Islet of Langerhans (tissue), 1 donor: ENCODE data around the gene EPB41L3.

ENCODE experiments used
- FAIRE-seq: peaks from one replicate; lab custom pipeline; 2011; peaks lifted over from hg19 to GRCh38; lab: Jason Lieb, UNC

The EPB41L3 gene

GRCh38 chr18:5451871-5452270 is 91.9 kb downstream of the EPB41L3 start:
- no peak for FAIRE-seq

GRCh38 chr18:5451150-5451549 is 92.6 kb downstream of the EPB41L3 start:
- no peak for FAIRE-seq

DNA sequence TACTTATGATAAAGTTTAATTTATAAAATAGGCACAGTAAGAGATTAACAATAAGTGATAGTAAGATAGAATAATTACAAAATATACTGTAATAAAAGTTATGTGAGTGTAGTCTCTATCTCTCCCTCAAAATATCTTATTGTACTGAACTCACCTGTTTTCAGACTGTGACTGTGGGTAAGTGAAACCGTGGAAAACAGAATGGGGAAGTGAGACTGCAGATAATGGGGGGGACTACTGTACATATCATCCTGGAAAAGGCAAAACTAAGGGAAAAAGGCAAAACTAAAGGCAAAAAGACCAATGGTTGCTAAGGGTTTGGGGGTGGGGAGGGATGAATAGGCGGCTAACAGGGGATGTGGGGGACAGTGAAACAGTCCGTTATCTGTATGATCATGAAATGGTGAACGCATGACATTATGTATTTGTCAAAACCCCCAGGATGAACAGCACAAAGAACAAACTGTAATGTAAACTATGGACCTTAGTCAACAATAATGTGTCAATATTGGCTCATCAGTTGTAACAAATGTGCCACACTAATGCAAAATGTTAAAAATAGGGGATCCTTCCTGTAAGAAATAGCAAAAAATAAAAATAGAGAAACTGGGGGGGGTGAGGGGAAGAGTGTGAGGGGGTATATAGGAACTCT is 93.8 kb downstream of the EPB41L3 start:
- FAIRE-seq, result no peak

DNA sequence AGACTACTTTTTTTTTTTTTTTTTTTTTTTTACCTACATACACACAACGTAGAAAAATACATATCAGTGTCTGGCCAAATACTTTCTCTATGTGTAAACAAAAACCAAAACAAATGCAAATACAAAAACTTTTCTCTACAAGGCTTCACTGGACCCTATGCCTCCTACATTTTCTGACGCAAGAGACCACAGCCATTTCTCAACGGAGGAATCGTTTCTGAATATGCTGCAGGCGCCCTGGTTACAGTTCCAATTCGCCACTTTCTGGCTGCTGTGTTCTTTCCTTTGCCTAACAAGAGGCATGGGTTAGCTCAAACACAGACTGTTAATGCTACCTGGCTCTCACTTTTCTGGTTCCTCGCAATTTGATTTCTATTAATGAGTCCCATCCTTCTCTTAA is 96.4 kb downstream of the EPB41L3 start:
- no peak for FAIRE-seq

DNA sequence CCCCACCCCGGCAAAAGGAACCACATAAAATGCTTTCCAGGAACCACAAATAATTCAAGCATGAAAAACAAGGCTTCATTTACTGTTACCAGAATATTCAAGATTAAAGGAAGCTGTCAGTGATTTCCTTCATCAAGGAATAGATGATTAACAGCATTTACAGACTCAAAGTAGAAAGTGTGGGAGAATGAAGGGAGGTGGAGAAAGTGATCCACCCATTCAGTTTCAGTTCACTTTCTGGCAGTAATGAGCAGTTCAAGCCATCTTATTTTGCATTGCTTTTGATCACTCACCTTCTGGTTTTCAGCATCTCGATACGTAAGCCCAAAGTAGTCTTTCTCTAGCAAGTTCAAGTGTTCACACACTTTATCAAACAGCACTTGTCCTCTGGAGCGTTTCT is 99.0 kb downstream of the EPB41L3 start:
- no peak for FAIRE-seq

DNA sequence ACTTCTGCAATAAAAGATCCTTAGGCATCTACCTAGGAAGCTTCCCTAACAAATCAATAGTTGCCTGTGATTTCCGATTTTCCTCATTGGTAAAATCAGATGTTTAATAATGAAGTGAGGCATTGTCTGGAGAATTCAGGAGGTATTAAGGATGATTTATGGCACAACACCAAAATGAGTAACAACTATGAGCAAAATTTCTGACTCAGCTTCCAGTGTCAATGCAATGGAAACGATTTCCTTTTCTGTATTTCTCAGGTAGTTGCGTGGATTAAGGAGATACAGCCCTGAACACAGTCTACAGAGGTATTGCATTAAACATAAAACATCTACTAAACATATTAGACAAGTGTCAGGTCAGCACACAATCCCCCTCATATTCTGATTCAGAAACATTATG is 99.5 kb downstream of the EPB41L3 start:
- no peak for FAIRE-seq

DNA sequence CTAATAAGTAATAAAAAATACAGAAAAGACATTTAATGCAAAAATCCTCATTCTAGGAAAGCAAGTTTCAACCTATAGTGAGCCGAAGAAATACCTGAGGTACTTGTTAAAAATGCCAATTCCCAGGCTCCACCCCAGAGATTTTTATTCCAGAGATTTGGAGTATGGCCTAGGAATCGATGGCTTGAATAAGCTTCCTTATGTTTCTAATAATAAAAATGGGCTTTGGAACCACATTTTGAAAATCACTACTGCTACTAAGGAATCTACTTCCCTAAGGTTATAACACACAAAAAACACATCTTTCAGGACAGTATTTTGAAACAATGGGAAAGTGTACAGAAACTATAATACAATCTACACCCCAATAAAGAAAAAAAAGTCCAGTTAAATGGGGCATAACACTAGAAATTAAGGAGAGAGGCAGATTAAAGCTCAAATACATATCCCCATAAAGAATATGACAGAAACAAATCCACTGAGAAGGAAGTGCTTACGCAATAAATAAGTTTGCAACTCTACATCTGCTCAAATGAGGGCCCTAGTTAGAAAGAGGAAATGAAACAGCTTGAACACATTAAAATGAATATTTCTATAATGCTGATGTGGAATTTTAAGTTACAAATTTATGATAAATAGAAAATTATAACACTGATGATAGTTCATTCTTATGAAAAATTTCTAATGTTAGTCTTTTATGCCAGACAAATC is 103.7 kb downstream of the EPB41L3 start:
- no peak for FAIRE-seq

- no peak for FAIRE-seq
Measured at GRCh38 chr18:5434425-5434824, 109.4 kb downstream of the EPB41L3 start.

GRCh38 chr18:5431836-5432575 is 111.8 kb downstream of the EPB41L3 start:
- peak; percentile 80 for FAIRE-seq

- peak; percentile 89 for FAIRE-seq
Measured at GRCh38 chr18:5430131-5430530, 113.7 kb downstream of the EPB41L3 start.

GRCh38 chr18:5429681-5430080 is 114.1 kb downstream of the EPB41L3 start:
- no peak for FAIRE-seq

DNA sequence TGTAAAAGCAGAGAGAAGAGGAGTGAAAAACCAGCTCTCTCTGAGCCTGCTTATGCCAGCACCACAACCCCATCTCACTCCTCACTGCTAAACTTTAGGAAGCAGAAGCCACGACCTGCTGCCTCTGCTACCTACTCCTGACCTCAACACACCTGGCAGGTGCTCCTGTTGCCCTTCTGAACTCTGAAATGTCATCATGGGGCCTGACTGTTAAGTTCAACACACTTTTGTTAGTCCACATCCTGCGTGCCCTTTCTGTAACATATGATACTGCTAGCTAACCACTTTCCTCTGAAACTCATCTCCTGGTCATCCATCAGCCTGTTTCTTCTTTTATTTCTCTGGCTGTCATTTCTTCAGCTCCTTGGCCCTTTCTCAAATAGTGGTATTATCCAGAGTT is 118.1 kb downstream of the EPB41L3 start:
- FAIRE-seq, result no peak

DNA sequence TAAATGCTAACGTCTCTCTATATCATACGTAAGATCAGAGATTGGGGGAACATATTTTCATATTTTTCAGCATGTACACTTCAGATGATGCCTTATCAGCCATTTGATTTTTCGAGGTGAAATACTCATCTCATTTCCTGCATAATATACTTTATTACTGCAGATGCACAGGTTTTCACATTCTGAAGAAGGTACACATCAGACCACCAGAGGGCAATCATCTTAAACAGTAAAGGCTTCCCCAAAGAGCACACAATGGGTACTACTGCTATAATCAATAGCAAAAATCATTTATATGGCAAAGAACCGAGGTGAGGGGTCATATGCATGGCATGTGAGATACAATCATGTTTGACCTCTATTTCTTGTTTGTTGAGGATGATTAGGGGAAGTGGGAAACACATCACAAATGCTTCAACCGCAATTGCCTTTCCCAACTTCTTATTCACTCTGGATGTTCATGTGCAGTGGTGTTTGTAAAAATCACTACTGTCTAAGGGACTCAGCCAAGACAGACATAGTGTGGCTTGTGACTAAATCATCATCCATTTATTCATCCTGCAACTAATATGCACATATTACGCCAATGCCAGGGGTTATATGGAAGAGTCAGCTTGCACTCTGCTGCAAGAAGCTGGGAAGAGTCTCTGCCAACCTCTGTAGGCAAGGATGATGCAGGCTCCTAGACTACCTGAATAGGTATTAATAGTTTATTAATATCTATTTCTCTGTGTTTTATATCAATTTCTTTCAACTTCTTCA is 118.7 kb downstream of the EPB41L3 start:
- peak; percentile 81 for FAIRE-seq

DNA sequence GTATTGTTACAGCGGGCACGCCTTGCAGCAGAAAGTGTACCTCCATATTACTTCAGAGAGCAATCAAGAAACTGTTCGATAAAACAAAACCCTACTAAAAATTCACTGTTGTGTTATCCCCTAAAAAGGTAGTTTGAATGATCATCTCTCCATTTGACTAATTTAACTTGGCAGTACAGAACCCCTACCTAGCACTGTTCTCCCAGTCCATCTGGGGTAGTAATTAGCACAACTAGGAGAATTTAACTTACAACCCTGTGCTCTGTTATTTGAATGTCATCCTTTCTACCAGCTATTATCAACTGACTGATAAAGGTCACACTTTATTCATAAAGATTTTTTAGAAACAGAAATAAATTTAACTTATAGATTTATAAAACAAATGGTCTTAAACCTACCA is 121.2 kb downstream of the EPB41L3 start:
- no peak for FAIRE-seq

DNA sequence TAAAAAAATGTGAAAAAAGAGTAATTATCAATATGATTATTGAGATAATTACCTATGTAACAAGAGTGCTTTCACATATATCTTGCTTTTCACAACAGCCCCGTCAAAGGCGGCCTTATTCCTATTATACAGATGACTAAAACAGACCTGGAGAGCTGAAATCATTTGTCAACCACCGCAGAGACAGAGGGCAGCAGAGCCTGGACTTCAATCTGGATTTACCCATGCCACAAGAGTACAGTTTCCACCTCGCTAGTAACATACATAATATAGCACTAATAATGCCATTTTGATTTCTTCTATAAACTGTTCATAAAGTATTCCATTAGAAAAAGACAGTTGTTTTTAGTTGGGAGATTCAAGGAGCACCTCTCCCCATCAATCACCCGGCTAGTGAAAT is 121.8 kb downstream of the EPB41L3 start:
- FAIRE-seq, result no peak

DNA sequence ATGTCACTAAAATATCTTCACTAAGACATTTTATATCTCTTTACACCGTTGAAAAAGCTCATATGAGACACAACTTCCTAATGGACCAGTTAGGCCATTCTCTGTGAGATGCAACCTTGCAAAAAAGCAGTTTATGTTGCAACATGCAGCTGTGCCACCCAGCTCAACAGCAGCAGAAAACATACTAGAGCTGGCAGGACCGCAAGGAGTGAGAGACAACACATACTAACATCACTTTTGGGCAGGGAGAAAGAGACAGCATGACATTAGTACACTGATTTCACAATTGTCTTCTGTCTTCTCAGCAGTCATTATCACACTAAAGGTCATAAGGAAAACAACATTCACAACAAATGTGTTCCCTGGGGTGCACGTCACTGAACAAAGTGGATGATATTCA is 122.9 kb downstream of the EPB41L3 start:
- no peak for FAIRE-seq

DNA sequence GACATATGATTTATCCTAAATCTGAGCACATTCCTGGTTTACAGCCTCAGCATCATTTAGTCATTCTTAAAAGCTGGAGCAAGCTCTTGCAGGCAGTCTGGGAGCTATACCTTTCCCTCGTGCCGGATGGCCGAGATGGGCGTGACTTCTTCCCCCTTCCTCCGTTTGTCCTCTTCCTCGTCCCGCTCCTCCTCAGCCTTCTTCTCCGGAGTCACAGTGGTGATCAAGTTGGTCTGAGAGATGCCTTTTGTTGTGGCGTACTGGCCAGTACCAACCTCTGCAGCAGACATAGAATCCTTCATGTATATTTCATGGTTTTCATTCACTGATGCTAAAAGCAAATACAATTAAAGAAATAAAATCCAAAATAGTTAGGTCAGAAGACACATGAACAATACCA is 124.2 kb downstream of the EPB41L3 start:
- no peak for FAIRE-seq

DNA sequence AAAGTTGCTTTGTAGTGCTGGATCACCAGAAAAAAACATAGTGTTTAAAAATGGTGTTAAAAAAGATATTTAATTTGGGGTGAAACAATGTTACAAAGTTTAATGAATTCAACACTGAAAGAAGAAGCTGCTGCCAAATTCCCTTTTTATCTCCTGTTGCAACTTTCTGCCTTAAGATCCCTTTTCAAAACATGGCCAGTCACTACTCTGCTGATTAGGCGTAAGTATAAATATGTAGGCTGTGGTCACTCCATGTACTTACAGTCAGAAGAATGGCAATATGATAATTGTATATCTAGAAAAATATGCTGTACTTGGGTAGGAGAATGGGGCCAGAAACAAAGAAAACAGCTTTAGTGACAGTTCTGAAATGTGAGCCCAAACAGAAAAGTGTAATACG is 124.8 kb downstream of the EPB41L3 start:
- no peak for FAIRE-seq

GRCh38 chr18:5417342-5417741 is 126.5 kb downstream of the EPB41L3 start:
- FAIRE-seq, result peak; percentile 95

DNA sequence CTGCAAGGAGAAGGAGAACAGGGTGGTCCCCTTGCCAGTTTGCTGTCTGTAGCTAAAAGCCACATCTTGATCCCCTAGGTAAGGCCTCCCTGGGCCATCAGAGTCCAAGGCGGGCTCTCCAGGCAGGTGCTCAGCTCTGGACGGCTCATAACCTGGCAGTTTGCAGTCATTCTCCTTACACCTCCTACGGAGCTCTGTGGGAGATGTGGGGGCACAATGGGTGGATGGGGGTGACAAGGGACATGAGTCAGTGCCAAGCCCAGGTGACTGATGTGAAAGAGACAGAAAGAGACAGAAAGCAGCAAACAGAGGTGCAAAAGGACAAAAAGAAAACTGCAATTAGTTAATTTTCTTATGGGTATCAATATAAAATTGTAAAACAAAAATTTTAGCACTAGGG is 127.7 kb downstream of the EPB41L3 start:
- FAIRE-seq, result no peak

DNA sequence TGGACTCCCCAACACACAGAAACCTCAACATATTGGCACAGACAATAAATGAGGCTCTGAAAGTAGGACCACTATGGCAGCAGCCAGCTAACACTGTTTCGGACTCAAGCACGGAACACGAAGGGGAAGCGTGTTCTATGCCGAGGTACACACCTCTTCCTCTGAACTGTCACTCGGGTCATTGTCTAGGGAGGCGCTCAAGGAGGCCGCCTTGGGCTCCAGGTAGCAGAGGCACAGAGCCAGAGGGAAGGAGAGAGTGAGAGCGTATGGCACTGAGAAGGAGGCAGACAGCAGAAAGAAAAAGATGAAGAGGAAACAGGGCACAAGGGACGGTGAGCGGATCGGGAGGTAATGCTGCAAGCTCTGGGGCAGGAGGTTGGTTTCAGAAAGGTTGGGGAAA is 128.1 kb downstream of the EPB41L3 start:
- FAIRE-seq, result no peak

DNA sequence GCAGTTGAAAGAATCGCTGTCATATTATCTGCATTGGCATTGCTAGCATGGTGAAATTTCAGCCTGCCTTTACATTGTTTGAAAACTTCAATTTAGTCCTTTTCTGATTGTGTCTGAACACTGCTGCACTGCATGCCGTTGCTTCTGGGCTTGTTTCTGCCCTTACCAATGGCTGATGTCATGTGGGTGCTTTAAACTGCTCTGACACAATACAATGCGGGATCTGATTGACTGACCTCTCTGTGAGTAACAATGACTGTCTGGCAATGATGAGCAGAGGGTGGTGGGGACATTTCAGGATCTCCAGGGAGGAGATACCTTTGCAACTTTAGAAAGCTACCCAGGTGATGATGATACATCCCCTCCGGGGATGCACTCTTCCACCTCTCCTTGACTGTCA is 128.8 kb downstream of the EPB41L3 start:
- no peak for FAIRE-seq

DNA sequence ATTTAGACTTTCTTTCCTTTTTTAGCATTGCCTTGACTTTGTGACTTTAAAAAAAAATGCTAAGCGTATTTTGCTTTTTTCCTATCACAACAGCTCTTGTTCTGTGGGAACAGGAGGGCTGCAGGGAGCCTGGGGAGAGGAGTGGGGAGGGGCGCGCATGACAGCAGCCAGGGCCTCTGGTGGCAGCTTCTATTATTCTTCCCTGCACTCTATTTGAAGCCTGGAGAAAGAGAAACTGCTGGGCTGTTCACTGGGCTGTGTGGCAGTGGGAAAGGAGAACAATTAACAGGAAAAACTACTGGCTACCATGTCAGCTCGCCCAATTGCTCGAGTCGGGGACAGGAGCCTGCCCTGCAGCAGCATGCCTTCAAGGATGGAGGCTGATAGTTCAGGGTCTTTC is 129.3 kb downstream of the EPB41L3 start:
- FAIRE-seq, result no peak
